Ishikawa (cell line): ENCODE measurements around the gene PLXNA2.

ENCODE experiments used
- CEBPB ChIP-seq: IDR thresholded peaks from 2 replicates; pipeline ENCODE4 v1.6.1; 2012
- CREB1 ChIP-seq: IDR thresholded peaks from 2 replicates; pipeline ENCODE4 v1.6.1; 2012; ENCODE audit warnings: low read depth
- EGR1 ChIP-seq: IDR thresholded peaks from 2 replicates; pipeline ENCODE4 v1.6.1; 2012
- EP300 ChIP-seq: IDR thresholded peaks from 2 replicates; pipeline ENCODE4 v1.6.1; 2012; ENCODE audit warnings: borderline replicate concordance
- FOXM1 ChIP-seq: IDR thresholded peaks from 2 replicates; pipeline ENCODE4 v1.6.1; 2012; ENCODE audit warnings: low read depth, borderline replicate concordance
- NFIC ChIP-seq: IDR thresholded peaks from 2 replicates; pipeline ENCODE4 v1.6.1; 2012
- RAD21 ChIP-seq: IDR thresholded peaks from 2 replicates; pipeline ENCODE4 v1.6.1; 2012; ENCODE audit warnings: low read depth
- TAF1 ChIP-seq: IDR thresholded peaks from 2 replicates; pipeline ENCODE4 v1.6.1; 2012; ENCODE audit warnings: low read depth, mild to moderate bottlenecking
- TCF12 ChIP-seq: IDR thresholded peaks from 2 replicates; pipeline ENCODE4 v1.6.1; 2012; ENCODE audit warnings: low read depth
- TEAD4 ChIP-seq: IDR thresholded peaks from 2 replicates; pipeline ENCODE4 v1.6.1; 2012
- YY1 ChIP-seq: IDR thresholded peaks from 2 replicates; pipeline ENCODE4 v1.6.1; 2012; ENCODE audit warnings: low read depth
- ZBTB7A ChIP-seq: IDR thresholded peaks from 2 replicates; pipeline ENCODE4 v1.6.1; 2012; ENCODE audit warnings: low read depth
- TF ChIP-seq, protein P1 (sequence below): IDR thresholded peaks from 2 replicates; pipeline ENCODE4 v1.6.1; 2012
- TF ChIP-seq, protein P2 (sequence below): IDR thresholded peaks from 2 replicates; pipeline ENCODE4 v1.6.1; 2012; ENCODE audit warnings: low read depth, mild to moderate bottlenecking
- TF ChIP-seq, protein P3 (sequence below): IDR thresholded peaks from 2 replicates; pipeline ENCODE4 v1.6.1; 2012

Gene PLXNA2

DNA sequence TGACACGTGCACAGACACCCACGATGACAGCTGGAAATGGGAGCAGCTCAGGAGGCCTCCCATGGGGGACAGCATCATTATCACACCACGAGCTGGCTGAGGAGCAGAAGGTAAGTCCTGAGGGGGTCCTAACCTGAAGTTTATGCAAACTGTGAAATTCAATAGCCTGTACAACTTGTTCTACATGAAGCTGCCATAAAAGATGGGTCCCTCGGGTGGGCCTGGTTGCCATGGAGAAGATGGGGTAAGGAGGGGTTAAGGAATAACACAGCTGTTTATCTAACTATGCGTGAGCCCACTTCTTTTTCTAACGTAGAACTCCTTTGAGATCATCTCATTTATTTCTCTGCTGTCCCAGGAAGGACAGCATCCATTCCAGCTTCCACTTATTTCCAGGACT lies 169.8 kb downstream of the PLXNA2 start:
- TF ChIP-seq FOXM1 (no peak), EP300 (no peak), EGR1 (no peak), CREB1 (no peak), CEBPB (no peak), TCF12 (no peak), TAF1 (no peak), RAD21 (no peak), YY1 (no peak), NFIC (no peak), ZBTB7A (no peak)
- TF ChIP-seq, protein P1, sequence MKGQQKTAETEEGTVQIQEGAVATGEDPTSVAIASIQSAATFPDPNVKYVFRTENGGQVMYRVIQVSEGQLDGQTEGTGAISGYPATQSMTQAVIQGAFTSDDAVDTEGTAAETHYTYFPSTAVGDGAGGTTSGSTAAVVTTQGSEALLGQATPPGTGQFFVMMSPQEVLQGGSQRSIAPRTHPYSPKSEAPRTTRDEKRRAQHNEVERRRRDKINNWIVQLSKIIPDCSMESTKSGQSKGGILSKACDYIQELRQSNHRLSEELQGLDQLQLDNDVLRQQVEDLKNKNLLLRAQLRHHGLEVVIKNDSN = no peak
- TF ChIP-seq, protein P2, sequence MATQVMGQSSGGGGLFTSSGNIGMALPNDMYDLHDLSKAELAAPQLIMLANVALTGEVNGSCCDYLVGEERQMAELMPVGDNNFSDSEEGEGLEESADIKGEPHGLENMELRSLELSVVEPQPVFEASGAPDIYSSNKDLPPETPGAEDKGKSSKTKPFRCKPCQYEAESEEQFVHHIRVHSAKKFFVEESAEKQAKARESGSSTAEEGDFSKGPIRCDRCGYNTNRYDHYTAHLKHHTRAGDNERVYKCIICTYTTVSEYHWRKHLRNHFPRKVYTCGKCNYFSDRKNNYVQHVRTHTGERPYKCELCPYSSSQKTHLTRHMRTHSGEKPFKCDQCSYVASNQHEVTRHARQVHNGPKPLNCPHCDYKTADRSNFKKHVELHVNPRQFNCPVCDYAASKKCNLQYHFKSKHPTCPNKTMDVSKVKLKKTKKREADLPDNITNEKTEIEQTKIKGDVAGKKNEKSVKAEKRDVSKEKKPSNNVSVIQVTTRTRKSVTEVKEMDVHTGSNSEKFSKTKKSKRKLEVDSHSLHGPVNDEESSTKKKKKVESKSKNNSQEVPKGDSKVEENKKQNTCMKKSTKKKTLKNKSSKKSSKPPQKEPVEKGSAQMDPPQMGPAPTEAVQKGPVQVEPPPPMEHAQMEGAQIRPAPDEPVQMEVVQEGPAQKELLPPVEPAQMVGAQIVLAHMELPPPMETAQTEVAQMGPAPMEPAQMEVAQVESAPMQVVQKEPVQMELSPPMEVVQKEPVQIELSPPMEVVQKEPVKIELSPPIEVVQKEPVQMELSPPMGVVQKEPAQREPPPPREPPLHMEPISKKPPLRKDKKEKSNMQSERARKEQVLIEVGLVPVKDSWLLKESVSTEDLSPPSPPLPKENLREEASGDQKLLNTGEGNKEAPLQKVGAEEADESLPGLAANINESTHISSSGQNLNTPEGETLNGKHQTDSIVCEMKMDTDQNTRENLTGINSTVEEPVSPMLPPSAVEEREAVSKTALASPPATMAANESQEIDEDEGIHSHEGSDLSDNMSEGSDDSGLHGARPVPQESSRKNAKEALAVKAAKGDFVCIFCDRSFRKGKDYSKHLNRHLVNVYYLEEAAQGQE = no peak

DNA sequence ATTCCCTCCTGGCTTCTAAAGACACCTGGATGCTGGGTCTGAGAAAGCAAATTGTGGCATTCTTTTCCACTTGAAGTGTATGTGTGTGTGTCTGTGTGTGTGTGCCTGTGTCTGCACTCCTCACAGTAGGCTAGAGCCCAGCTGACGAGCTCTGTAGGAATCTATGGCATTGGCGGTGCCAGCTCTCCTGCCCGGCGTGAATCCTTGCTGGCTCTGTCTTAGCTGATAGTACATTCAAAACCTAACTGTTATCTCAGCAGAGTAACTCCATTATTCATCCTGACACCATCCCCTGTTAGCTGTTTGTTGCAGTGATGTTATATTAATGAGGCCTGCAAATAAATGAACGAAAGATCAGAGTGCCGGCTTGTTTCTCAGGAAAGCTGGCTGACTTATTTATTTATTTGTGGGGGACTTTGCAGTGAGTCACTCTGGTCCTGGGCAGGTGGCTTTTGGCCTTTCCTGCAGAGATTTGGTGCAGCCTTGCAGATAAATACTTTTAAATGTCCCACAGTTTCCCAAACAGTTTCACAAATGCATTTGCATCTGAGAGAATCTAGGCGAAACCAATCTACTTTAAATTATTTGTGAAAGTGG lies 172.7 kb downstream of the PLXNA2 start:
- TF ChIP-seq TCF12 (no peak), RAD21 (no peak)

DNA sequence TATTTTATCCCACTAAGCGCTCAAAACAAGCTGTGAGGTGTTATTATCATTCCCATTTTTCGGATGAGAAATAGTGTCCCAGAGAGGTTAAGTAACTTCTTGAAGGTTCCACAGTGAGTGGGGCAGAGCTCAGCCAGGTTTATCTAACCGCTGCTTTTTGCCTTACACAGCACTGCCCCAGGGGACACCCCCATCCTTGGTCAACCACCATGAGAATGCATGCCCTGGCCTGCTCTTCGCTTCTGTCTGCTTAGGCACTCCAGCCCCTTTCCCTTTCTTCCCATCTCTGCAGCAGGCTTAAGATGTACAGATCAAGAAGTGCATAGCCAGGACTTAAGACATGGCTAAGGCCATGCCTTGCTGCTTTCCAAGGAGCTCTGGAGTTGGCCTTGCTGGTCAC lies 174.3 kb downstream of the PLXNA2 start:
- TF ChIP-seq TAF1 (no peak), RAD21 (no peak), CREB1 (no peak), TCF12 (no peak), YY1 (no peak), ZBTB7A (no peak), EP300 (no peak), CEBPB (no peak)

DNA sequence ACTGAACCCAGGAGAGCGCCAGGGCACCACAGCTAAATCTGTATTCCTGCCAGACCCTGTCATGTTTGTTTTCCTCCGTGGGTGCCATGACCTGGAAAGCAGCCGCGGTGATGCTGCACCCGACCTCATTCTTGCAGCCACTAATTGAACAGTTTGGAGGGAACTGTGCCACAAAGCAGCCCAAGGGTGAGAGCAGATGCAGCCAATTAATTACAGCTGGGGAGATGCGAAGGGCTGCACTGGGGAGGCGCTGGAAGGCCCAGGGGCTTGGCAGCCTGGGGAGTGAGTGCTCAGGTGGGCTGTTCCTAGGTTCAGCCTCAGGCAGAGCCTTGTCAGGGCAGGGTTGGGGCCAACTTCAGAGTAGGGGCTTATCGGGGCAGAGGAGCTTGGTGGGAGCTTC lies 174.9 kb downstream of the PLXNA2 start:
- TF ChIP-seq RAD21 = no peak
- no peak for TF ChIP-seq EGR1
- TF ChIP-seq YY1 = no peak
- TF ChIP-seq, protein P3, sequence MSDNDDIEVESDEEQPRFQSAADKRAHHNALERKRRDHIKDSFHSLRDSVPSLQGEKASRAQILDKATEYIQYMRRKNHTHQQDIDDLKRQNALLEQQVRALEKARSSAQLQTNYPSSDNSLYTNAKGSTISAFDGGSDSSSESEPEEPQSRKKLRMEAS = no peak
- no peak for TF ChIP-seq NFIC
- TF ChIP-seq CEBPB = no peak

DNA sequence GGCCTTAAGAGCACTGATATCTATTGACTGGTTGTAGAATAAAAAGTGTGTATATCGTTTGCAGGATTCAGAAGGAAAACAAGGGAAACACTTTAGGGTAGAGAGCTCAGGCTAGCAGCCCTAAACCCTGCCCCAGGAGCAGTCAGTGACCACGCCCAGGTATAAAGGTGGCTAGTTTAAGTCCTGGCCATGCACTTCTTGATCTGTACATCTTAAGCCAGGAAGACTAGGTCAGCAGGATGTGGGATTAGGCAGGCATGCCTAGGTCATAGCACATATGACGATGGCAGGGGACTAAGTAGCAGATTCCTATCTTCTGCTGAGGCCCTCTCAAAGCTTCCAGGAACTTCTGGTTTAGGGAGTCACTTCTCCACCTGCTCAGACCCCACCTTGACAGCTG lies 175.3 kb downstream of the PLXNA2 start:
- no peak for TF ChIP-seq TEAD4
- no peak for TF ChIP-seq EP300
- no peak for TF ChIP-seq YY1
- TF ChIP-seq ZBTB7A = no peak
- no peak for TF ChIP-seq RAD21
- TF ChIP-seq CEBPB = no peak

DNA sequence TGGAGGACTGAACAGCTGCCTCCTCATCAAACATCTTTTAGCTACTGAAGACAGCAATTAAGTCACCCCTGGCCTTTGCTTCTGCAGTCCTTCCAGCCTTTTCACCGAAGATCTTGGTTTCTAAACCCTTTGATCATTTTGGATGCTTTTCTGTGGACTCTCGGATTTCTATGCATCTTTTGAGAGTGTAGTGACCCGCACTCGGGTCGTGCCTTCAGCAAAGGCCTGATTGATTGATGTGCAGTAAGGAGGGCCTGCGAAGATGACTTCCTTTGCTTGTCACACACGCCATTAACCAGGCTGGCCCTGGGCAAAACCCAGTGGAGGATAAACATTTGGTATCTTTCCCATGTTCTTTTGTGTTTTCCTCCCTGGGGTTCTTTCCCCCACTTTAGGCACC lies 175.8 kb downstream of the PLXNA2 start:
- TF ChIP-seq RAD21 (no peak), TAF1 (no peak), NFIC (no peak), CREB1 (no peak), EP300 (no peak), CEBPB (no peak), TEAD4 (no peak), YY1 (no peak), TCF12 (no peak), EGR1 (no peak), ZBTB7A (no peak)
- TF ChIP-seq, protein P1 = no peak
- TF ChIP-seq, protein P2 = no peak
- TF ChIP-seq, protein P3 = no peak

DNA sequence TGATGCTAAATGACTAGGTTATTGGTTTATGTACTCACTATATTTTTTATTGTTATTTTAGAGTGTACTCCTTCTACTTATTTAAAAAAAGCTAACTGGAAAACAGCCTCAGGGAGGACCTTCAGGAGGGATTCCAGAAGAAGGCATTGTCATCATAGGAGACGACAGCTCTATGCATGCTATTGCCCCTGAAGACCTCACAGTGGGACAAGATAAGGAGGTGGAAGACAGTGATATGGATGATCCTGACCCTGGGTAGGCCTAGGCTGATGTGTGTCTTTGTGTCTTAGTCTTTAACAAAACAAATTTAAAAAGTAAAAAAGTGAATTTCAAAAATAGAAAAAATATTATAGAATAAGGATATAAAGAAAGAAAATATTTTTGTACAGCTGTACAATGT lies 177.6 kb downstream of the PLXNA2 start:
- TF ChIP-seq EP300 = no peak
- no peak for TF ChIP-seq CREB1
- TF ChIP-seq, protein P1 = no peak
- TF ChIP-seq NFIC = no peak
- no peak for TF ChIP-seq TAF1
- no peak for TF ChIP-seq FOXM1
- TF ChIP-seq ZBTB7A = no peak
- no peak for TF ChIP-seq YY1
